IMR-90 (cell line): Measurements from ENCODE around the gene TMSB15B. TPM values are rescaled to one million over a fixed set of nuclear protein-coding genes. Genes with fewer than 3 reads are reported as not detected.

Source experiments
- ATAC-seq: fragments of 200-7000 bp; cut with Tn5 transposase; 2 replicates; pipeline ENCODE4 v1.9.1; 2020; ENCODE audit warnings: low read depth, mild to moderate bottlenecking, moderate library complexity
- BruUV-seq: library from RNA; stranded (reverse); fragments of 400-500 nt; replicated peaks from 2 replicates; lab custom pipeline; 2021; lab: Mats Ljungman, UMichigan
- CTCF ChIA-PET: fragments of 300-600 bp; formaldehyde crosslinking; extraction: SDS; loops from one replicate; lab custom pipeline; 2021; ENCODE audit warnings: antibody characterized with exemption; lab: Yijun Ruan, JAX
- POLR2A ChIA-PET: fragments of 300-600 bp; sonication (Branson Sonifier 250); formaldehyde crosslinking; loops from one replicate; lab custom pipeline; 2022; ENCODE audit warnings: antibody characterized with exemption; ENCODE audit not compliant: unreplicated experiment; lab: Charles Lee
- DNase-seq: peaks from one replicate; pipeline ENCODE4 v3.0.0; 2013
- H2AFZ ChIP-seq: replicated peaks from 2 replicates; pipeline ENCODE3; 2013; ENCODE audit warnings: low read length, mild to moderate bottlenecking; ENCODE audit not compliant: poor library complexity
- H2AK5ac ChIP-seq: 2 replicates; pipeline ENCODE4 v1.6.1; 2013; ENCODE audit warnings: low read depth, low read length, inconsistent platforms
- H2AK9ac ChIP-seq: replicated peaks from 2 replicates; pipeline ENCODE3; 2013; ENCODE audit warnings: mild to moderate bottlenecking, low read depth, low read length, moderate library complexity; ENCODE audit not compliant: poor library complexity
- H2BK120ac ChIP-seq: 2 replicates; pipeline ENCODE4 v1.6.1; 2013; ENCODE audit warnings: low read depth, low read length, inconsistent platforms
- H2BK15ac ChIP-seq: 3 replicates; pipeline ENCODE4 v1.6.1; 2013; ENCODE audit warnings: low read depth, low read length, inconsistent platforms
- H2BK20ac ChIP-seq: 2 replicates; pipeline ENCODE4 v1.6.1; 2013; ENCODE audit warnings: low read depth, mild to moderate bottlenecking, inconsistent platforms, low read length, moderate library complexity
- H2BK5ac ChIP-seq: 2 replicates; pipeline ENCODE4 v1.6.1; 2013; ENCODE audit warnings: mild to moderate bottlenecking, low read depth, low read length, inconsistent platforms; ENCODE audit not compliant: poor library complexity, severe bottlenecking
- H3K14ac ChIP-seq: replicated peaks from 2 replicates; pipeline ENCODE4 v1.6.1; 2013; ENCODE audit warnings: low read depth, low read length, inconsistent platforms
- H3K18ac ChIP-seq: 2 replicates; pipeline ENCODE4 v1.6.1; 2013; ENCODE audit warnings: low read depth, low read length, control low read depth
- H3K23ac ChIP-seq: 2 replicates; pipeline ENCODE4 v1.6.1; 2013; ENCODE audit warnings: low read depth, low read length, inconsistent platforms
- H3K27ac ChIP-seq: 2 replicates; pipeline ENCODE4 v1.5.1; 2013; ENCODE audit warnings: mild to moderate bottlenecking, control low read depth, low read length; ENCODE audit not compliant: insufficient read depth
- H3K27me3 ChIP-seq: 2 replicates; pipeline ENCODE4 v1.6.1; 2013; ENCODE audit warnings: low read length; ENCODE audit not compliant: control insufficient read depth, insufficient read depth
- H3K36me3 ChIP-seq: 2 replicates; pipeline ENCODE4 v1.6.1; 2013; ENCODE audit warnings: low read length, mixed read lengths; ENCODE audit not compliant: control insufficient read depth, insufficient read depth
- H3K4ac ChIP-seq: 2 replicates; pipeline ENCODE4 v1.6.1; 2013; ENCODE audit warnings: low read depth, low read length, inconsistent platforms
- H3K4me1 ChIP-seq: 2 replicates; pipeline ENCODE4 v1.6.1; 2013; ENCODE audit warnings: low read length, mixed read lengths; ENCODE audit not compliant: control insufficient read depth, insufficient read depth
- H3K4me2 ChIP-seq: 2 replicates; pipeline ENCODE4 v1.6.1; 2013; ENCODE audit warnings: low read depth, mild to moderate bottlenecking, control low read depth, low read length, moderate library complexity
- H3K4me3 ChIP-seq: 2 replicates; pipeline ENCODE4 v1.5.1; 2013; ENCODE audit warnings: low read depth, mild to moderate bottlenecking, control low read depth, low read length, moderate library complexity; ENCODE audit not compliant: insufficient read depth
- H3K56ac ChIP-seq: 2 replicates; pipeline ENCODE4 v1.6.1; 2013; ENCODE audit warnings: low read length, inconsistent platforms; ENCODE audit not compliant: insufficient read depth; ENCODE audit errors: extremely low read depth
- H3K79me1 ChIP-seq, 2 experiments: 2 replicates each; pipeline ENCODE4 v1.6.1; 2013; ENCODE audit warnings: low read length in 2 of 2, inconsistent platforms in 1 of 2, low read depth in 1 of 2
- H3K9ac ChIP-seq: 2 replicates; pipeline ENCODE4 v1.6.1; 2013; ENCODE audit warnings: low read depth, low read length, control low read depth
- H3K9me1 ChIP-seq: 2 replicates; pipeline ENCODE4 v1.6.1; 2013; ENCODE audit warnings: low read length, inconsistent platforms; ENCODE audit not compliant: insufficient read depth
- H3K9me3 ChIP-seq: 2 replicates; pipeline ENCODE4 v1.6.1; 2013; ENCODE audit warnings: low read length; ENCODE audit not compliant: control insufficient read depth, insufficient read depth
- H4K20me1 ChIP-seq: 2 replicates; pipeline ENCODE4 v1.6.1; 2013; ENCODE audit warnings: low read length, inconsistent platforms; ENCODE audit not compliant: insufficient read depth
- H4K5ac ChIP-seq: 2 replicates; pipeline ENCODE4 v1.6.1; 2013; ENCODE audit warnings: mild to moderate bottlenecking, low read depth, low read length, control low read depth
- H4K8ac ChIP-seq, 2 experiments: 2 replicates each; pipeline ENCODE4 v1.6.1; 2013; ENCODE audit warnings: low read depth in 2 of 2, low read length in 2 of 2, control low read depth in 1 of 2, inconsistent platforms in 1 of 2
- H4K91ac ChIP-seq: 2 replicates; pipeline ENCODE4 v1.6.1; 2013; ENCODE audit warnings: low read depth, low read length, inconsistent platforms; ENCODE audit not compliant: insufficient read depth
- FOS ChIP-seq: fragments of 150-350 bp; IDR thresholded peaks from 2 replicates; pipeline ENCODE4 v1.6.1; 2016; ENCODE audit warnings: low read depth, low read length
- MAZ ChIP-seq: IDR thresholded peaks from 2 replicates; pipeline ENCODE4 v1.6.1; 2012; ENCODE audit warnings: low read depth, mild to moderate bottlenecking, low read length, improper control_type of control experiment, moderate library complexity, borderline replicate concordance
- MXI1 ChIP-seq: IDR thresholded peaks from 2 replicates; pipeline ENCODE4 v1.6.1; 2012; ENCODE audit warnings: low read depth, mild to moderate bottlenecking, low read length, moderate library complexity, borderline replicate concordance
- NFE2L2 ChIP-seq: fragments of 150-350 bp; IDR thresholded peaks from 2 replicates; pipeline ENCODE4 v1.6.1; 2016; ENCODE audit warnings: low read depth, mild to moderate bottlenecking, low read length
- POLR2A ChIP-seq: IDR thresholded peaks from 2 replicates; pipeline ENCODE4 v1.6.1; 2012; ENCODE audit warnings: mild to moderate bottlenecking, low read depth, low read length
- RCOR1 ChIP-seq: IDR thresholded peaks from 2 replicates; pipeline ENCODE4 v1.6.1; 2012; ENCODE audit warnings: mild to moderate bottlenecking, low read length, improper control_type of control experiment; ENCODE audit not compliant: insufficient replicate concordance
- RFX5 ChIP-seq: IDR thresholded peaks from 2 replicates; pipeline ENCODE4 v1.8.0; 2012; ENCODE audit warnings: low read depth, mild to moderate bottlenecking, low read length, moderate library complexity
- WGBS, 2 experiments: methylation state at CpG; one replicate each; pipeline versions ENCODE4 v1.1.5 to v1.1.7; 2013; ENCODE audit warnings: missing lambda C conversion rate in 2 of 2; ENCODE audit not compliant: insufficient read length in 1 of 2; ENCODE audit errors: extremely low coverage in 2 of 2; 5-methylcytosine and 5-hydroxymethylcytosine counted together
- dilution Hi-C: fragments of 300-500 bp; cut with HindIII; formaldehyde crosslinking; loops from one replicate; pipeline ENCODE4 v1.14.3; 2018; ENCODE audit warnings: low sequenced_read_pairs; ENCODE audit not compliant: unreplicated experiment
- in situ Hi-C: fragments of 300-500 bp; cut with MboI; formaldehyde crosslinking; loops from 3 replicates; pipeline ENCODE4 v1.14.3; 2019; ENCODE audit warnings: low sequenced_read_pairs, inconsistent platforms, mixed read lengths
- intact Hi-C: fragments of 100-400 bp; cut with micrococcal nuclease; formaldehyde crosslinking; loops from 2 replicates; pipeline ENCODE4 v1.10.0; 2022
- polyA plus RNA-seq, 3 experiments: library from polyadenylated mRNA; depleted of rRNA; stranded (reverse); fragments of >200 nt; gene quantifications; 2 replicates each; pipeline ENCODE4 v1.2.3, GENCODE V29; 2012; ENCODE audit warnings: low replicate concordance in 1 of 3
- total RNA-seq: library from RNA; depleted of rRNA; stranded (reverse); fragments of >200 nt; gene quantifications from 2 replicates; pipeline ENCODE4 v1.2.3, GENCODE V29; 2012

Gene TMSB15B
- total and polyA plus RNA-seq, 2 of the 4 experiments (the other 2 are of a cell fraction) = 7.9 to 9.0 TPM

GRCh38 chrX:103999234-103999633 is 36.8 kb downstream of the TMSB15B start:
- Histone ChIP-seq H4K5ac (no peak overlapping the region), H2AK5ac (no peak overlapping the region), H2AK9ac (no peak overlapping the region), H3K4me3 (no peak overlapping the region), H3K9me3 (no peaks in the 10 kb centered on the region), H3K9me1 (no peaks in the 10 kb centered on the region), H2BK5ac (no peak overlapping the region), H3K4me1 (no peaks in the 10 kb centered on the region), H3K4me2 (no peak overlapping the region), H3K36me3 (no peaks in the 10 kb centered on the region), H3K14ac (no peak overlapping the region), H2BK15ac (no peak overlapping the region), H3K23ac (no peak overlapping the region), H3K79me1 (no peaks in the 10 kb centered on the region), H4K8ac (no peak overlapping the region), H4K20me1 (no peaks in the 10 kb centered on the region), H4K91ac (no peak overlapping the region), H3K4ac (no peak overlapping the region), H3K56ac (no peak overlapping the region), H2BK20ac (no peak overlapping the region), H2AFZ (no peak overlapping the region), H2BK120ac (no peak overlapping the region), H3K18ac (no peak overlapping the region), H3K27ac (no peak overlapping the region), H3K9ac (no peak overlapping the region), H3K27me3 (peaks cover 24% of the 10 kb centered on the region)
- ChIA-PET CTCF (no interaction called here), POLR2A (no interaction called here)
- WGBS, 2 experiments = no CpG with 5 or more reads among the region's 5 CpGs
- ATAC-seq (no peak), DNase-seq (no peak)
- in situ Hi-C loops (no loop called here), intact Hi-C loops (no loop called here), dilution Hi-C loops (no loop called here)
- TF ChIP-seq MAZ = no peak
- TF ChIP-seq NFE2L2 = no peak
- no peak for TF ChIP-seq POLR2A
- no peak for TF ChIP-seq RFX5
- no peak for TF ChIP-seq RCOR1
- no peak for TF ChIP-seq MXI1
- TF ChIP-seq FOS = no peak
- no TSS peak for BruUV-seq
